T-helper 22 cell (primary cell): Measurements from ENCODE around the gene SH2D3C.
A peak's percentile ranks its signal among the peaks of the same experiment; 100 is the strongest.

Experiments used
- DNase-seq: peaks from one replicate; pipeline ENCODE4 v3.0.0-alpha.2; 2020; ENCODE audit warnings: low read depth

SH2D3C gene

GRCh38 chr9:127738666-127739065 is 39.8 kb downstream of the SH2D3C start:
- DNase-seq, result no peak

GRCh38 chr9:127735530-127736185 is 42.8 kb downstream of the SH2D3C start:
- no peak for DNase-seq

GRCh38 chr9:127734747-127735529 is 43.5 kb downstream of the SH2D3C start, which contains the start of gene TOR2A:
Gene TOR2A, minus strand, starts transcription at chr9:127735294. Its CDS starts 24 bp downstream, at chr9:127735270.
- peak; percentile 98 for DNase-seq

- DNase-seq, result no peak
These were observed 44.2 kb downstream of the SH2D3C start for GRCh38 chr9:127734247-127734746.

GRCh38 chr9:127733614-127734013 is 44.9 kb downstream of the SH2D3C start:
- DNase-seq, result no peak

GRCh38 chr9:127732444-127732843 is 46.0 kb downstream of the SH2D3C start:
- DNase-seq, result no peak

- DNase-seq, result no peak
These were observed 46.5 kb downstream of the SH2D3C start for GRCh38 chr9:127731938-127732337.

- no peak for DNase-seq
These were observed 47.6 kb downstream of the SH2D3C start for GRCh38 chr9:127730799-127731410.

GRCh38 chr9:127730262-127730661 is 48.2 kb downstream of the SH2D3C start:
- no peak for DNase-seq

- no peak for DNase-seq
These were observed 48.8 kb downstream of the SH2D3C start for GRCh38 chr9:127729522-127730256.

GRCh38 chr9:127728808-127729207 is 49.7 kb downstream of the SH2D3C start:
- no peak for DNase-seq

GRCh38 chr9:127726871-127727270 is 51.6 kb downstream of the SH2D3C start:
- DNase-seq, result no peak

- no peak for DNase-seq
These were observed 54.5 kb downstream of the SH2D3C start for GRCh38 chr9:127724012-127724411.

GRCh38 chr9:127723444-127723843 is 55.0 kb downstream of the SH2D3C start:
- DNase-seq, result no peak

GRCh38 chr9:127723013-127723412 is 55.5 kb downstream of the SH2D3C start:
- no peak for DNase-seq

- DNase-seq, result no peak
These were observed 56.3 kb downstream of the SH2D3C start for GRCh38 chr9:127722055-127722745.

GRCh38 chr9:127721391-127721821 is 57.1 kb downstream of the SH2D3C start:
- no peak for DNase-seq

- no peak for DNase-seq
These were observed 57.6 kb downstream of the SH2D3C start for GRCh38 chr9:127720865-127721227.

GRCh38 chr9:127720031-127720864 is 58.2 kb downstream of the SH2D3C start:
- no peak for DNase-seq

- no peak for DNase-seq
These were observed 60.7 kb downstream of the SH2D3C start for GRCh38 chr9:127717766-127718165.

- DNase-seq, result no peak
These were observed 62.1 kb downstream of the SH2D3C start for GRCh38 chr9:127716412-127716811.
